HG03460 (cell line): ENCODE results near the gene PSIP1.
"Not testable (repeated sequence)": the region's sequence is repeated elsewhere in the genome, so short reads cannot be mapped to it uniquely, and the experiment has no call there.

ENCODE experiments used
- ATAC-seq: cut with Tn5 transposase; IDR thresholded peaks from one replicate; pipeline ENCODE4 v1.9.1; 2021; ENCODE audit not compliant: unreplicated experiment

The PSIP1 gene

GRCh38 chr9:15438891-15439290, 71.9 kb downstream of the PSIP1 start:
- ATAC-seq, result no peak

GRCh38 chr9:15433661-15434060, 77.1 kb downstream of the PSIP1 start:
- ATAC-seq, result peak; percentile 74

GRCh38 chr9:15433191-15433590, 77.6 kb downstream of the PSIP1 start:
- ATAC-seq, result no peak

- ATAC-seq, result no peak
Measured at GRCh38 chr9:15430920-15431844, 79.6 kb downstream of the PSIP1 start.

GRCh38 chr9:15427702-15428101, 83.1 kb downstream of the PSIP1 start:
- not testable (repeated sequence) for ATAC-seq

GRCh38 chr9:15426019-15426418, 84.8 kb downstream of the PSIP1 start:
- peak; percentile 40 for ATAC-seq

GRCh38 chr9:15423231-15423985, 87.4 kb downstream of the PSIP1 start:
- no peak for ATAC-seq

GRCh38 chr9:15422372-15423230, 88.2 kb downstream of the PSIP1 start, which contains the start of gene SNAPC3:
Gene SNAPC3, plus strand, starts transcription at chr9:15422876. Its CDS starts 4 bp downstream, at chr9:15422880.
- ATAC-seq, result peak; percentile 95

- ATAC-seq, result no peak
Measured at GRCh38 chr9:15421990-15422371, 88.8 kb downstream of the PSIP1 start.

- ATAC-seq, result no peak
Measured at GRCh38 chr9:15421532-15421931, 89.2 kb downstream of the PSIP1 start.

- no peak for ATAC-seq
Measured at GRCh38 chr9:15420796-15421195, 90.0 kb downstream of the PSIP1 start.

GRCh38 chr9:15417626-15418025, 93.1 kb downstream of the PSIP1 start:
- no peak for ATAC-seq

GRCh38 chr9:15416880-15417279, 93.9 kb downstream of the PSIP1 start:
- ATAC-seq, result no peak
